Caki2 (cell line): ENCODE measurements around the gene PRKAR1A. TPM values are rescaled to one million over a fixed set of nuclear protein-coding genes. Genes with fewer than 3 reads are reported as not detected.
"Not testable (repeated sequence)": the region's sequence is repeated elsewhere in the genome, so short reads cannot be mapped to it uniquely, and the experiment has no call there.

ENCODE experiments used
- DNase-seq: peaks from one replicate; pipeline ENCODE4 v3.0.0-alpha.2; 2015; ENCODE audit warnings: low read depth
- in situ Hi-C: cut with HindIII; loops from 2 replicates; pipeline ENCODE4 v1.10.0; 2016; ENCODE audit warnings: low sequenced_read_pairs, low pct_unique_long_range_greater_than_20kb, mixed read lengths
- total RNA-seq: library from RNA; depleted of rRNA; stranded (reverse); fragments of >200 nt; shearing (Covaris generic); gene quantifications from 2 replicates; pipeline ENCODE4 v1.2.3, GENCODE V29; 2014; ENCODE audit warnings: low replicate concordance

PRKAR1A gene
- total RNA-seq, 1 experiment from 2014 or later: 127 TPM

DNA sequence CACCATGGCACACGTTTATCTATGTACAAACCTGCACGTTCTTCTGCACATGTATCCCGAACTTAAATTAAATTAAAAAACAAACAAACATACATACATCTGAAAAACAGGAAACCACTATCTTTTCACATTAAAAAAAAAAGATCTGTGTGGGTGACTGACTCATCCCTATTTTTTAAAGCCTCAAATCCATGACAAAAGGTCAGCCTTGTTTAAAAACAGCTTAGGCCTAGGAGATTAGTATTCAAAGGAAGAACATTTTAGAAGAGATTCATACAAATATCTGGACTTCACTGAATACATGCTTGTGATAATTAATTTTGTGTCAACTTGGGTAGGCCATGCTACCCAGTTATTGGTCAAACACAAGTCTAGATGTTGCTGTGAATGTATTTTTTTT, 4.7 kb upstream of the PRKAR1A start:
- DNase-seq: no peak

DNA sequence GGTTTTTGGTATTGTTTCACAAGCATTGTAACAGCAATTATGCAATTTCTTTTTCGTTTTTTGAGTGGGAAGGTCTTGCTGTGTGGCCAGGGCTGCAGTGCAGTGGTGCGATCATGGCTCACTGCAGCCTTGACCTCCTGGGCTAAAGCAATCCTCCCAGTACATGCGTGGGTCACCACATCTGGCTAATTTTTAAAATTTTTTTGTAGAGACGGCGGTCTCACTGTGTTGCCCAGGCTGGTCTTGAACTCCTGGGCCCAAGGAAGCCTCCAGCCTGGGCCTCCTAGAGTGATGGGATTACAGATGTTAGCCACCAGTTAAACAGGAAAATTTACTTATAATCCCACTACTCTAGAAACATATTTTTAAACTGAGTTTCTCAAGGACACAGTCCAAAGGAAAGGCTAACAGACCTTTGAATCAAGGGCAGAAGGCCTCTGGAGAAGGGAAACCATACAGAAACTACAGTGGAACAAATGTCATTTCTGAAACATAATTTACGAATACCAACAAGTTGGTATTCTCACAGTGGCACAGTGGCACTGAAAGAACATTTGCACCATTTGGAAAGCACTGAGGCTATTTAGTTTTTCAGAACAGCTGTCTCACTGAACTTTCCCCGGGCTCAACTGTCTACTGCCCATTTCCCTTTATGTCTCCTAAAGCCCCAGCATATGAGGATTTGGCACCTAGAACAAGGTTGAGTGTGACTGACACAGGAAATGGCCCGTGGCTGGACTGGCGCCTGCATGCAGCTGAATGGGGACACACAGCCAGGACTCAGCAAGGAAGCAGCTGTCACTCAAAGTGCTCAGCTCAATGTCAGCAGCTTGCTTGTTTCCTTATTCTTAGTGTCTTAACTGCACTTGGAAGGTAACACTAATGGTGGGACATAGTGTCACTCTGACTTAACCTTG, 2.8 kb upstream of the PRKAR1A start:
- DNase-seq: no peak
- in situ Hi-C loops: no loop called here

More for the DNA sequence above, 4.7 kb upstream of the PRKAR1A start:
- in situ Hi-C loops: no loop called here

DNA sequence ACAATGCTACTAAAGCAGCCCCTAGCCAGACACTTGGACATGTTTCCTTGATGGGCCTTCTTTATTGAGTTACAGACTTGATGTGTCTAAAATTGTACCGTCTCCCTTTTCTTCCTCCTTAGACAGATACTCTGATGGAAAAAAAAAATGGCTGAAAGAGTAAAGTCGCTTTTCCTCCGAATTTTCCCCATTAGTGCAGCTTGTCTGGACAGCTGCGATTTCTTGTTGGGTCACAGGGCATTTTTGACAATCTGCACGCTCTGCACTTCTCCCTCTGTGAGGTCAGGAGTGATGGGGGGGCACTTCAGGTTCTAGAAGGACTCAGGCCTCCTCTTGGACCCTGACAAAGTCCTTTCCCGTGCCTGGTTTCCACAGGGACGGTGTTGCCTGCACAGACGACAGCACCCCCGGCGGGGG, 968 bp upstream of the PRKAR1A start:
- DNase-seq: no peak

DNA sequence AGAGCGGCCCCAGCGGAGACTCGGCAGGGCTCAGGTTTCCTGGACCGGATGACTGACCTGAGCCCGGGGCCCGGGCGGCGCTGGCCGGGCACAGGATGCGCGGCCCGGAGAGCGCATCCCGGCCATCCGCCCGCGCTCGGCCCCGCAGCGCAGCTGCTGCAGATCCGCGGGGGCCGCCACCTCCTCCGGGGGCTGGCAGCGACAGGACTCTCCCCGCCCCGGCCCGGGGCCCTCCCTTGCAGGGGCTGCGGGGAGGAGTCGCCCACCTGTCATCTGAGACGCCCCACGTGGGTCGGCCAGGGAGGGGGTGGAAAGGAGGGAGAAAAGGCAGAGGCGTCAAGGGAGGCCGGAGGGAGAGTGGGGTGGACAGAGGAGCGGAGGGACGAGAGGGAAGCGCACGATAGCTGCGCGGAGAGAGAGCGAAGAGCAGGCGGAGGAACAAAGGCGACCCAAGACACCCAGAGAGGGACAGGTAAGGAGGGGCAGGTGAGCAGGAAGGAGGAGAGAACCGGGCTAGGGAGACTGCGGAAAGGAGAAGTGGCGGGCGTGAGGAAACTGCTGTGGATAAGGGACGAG, 471 bp upstream of the PRKAR1A start:
- in situ Hi-C loops: no loop called here
- peak; percentile 93 for DNase-seq

More for the DNA sequence above, 968 bp upstream of the PRKAR1A start:
- in situ Hi-C loops: no loop called here

DNA sequence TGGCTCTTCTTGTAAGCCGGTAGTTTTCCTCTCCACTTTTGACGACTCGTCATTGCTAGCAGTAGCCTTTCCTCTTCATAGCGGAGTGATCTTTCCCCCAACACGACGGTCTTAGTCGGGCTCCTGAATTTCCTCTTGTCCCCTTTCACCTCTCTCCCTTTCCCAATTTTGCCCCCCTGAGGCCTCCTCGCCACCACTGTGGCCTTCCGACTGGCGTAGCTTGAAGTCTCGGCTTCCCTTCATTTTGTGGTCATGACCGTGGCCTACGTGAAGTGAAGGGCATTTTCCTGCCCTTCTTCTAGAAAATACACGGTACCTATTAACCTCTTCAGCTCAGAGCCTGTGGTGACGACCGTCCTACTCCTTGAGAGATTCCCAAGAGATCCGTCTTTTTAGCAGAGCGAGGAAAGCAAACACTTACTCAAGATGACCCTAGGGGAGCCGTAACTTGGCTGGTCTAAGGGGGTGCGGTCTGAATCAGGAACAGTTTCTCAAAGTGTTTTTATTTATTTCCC, 787 bp downstream of the PRKAR1A start:
- peak; percentile 48 for DNase-seq
- in situ Hi-C loops: no loop called here

DNA sequence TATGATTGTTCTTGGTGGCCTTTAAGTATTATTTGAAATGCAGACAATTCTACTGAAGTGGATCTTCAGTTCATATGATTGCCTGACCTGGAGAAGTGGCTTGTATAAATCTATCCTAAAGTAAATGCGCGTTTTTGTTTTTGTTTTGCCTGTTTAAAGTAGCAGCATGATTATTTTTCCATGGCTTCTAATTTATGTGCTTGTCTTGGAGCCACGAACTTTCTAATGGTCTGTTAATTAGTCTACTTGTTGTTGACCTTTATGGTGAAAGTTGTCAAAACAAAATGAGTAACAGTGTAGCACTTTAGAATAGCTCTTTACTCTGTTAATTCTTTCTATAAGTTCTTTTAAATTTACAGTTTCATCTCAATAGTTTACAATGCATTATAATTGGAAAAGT, 1.7 kb downstream of the PRKAR1A start:
- DNase-seq: no peak
- in situ Hi-C loops: no loop called here

DNA sequence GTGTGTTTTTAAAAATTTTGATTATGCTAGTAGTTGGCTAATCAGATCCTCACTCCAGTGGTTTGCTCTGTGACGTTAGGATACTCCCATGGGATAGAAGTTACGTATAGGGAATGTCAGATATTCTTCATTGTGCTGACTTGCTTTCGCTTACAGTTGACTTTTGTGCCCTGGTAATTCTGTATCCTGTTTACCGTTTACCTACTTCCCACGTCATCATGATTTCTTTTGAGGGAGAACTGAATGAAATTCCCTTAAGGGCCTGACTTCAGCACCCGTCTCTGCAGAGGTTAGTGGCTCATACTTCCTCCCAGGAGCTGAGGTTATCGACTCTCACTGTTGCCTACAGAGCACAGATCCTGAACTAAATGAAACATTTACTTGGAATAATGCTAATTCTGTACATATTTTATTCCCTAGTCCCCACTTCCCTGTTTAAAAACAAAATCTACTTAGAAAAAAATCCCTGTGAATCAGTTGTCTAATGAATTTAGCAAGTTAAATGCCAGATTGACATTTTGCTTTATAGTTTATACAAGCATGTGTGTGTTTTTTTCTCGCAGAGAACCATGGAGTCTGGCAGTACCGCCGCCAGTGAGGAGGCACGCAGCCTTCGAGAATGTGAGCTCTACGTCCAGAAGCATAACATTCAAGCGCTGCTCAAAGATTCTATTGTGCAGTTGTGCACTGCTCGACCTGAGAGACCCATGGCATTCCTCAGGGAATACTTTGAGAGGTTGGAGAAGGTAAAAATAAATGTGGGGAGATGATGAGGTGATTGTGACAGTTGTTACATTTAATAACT, 2.8 kb downstream of the PRKAR1A start:
- no peak for DNase-seq
- in situ Hi-C loops: no loop called here

DNA sequence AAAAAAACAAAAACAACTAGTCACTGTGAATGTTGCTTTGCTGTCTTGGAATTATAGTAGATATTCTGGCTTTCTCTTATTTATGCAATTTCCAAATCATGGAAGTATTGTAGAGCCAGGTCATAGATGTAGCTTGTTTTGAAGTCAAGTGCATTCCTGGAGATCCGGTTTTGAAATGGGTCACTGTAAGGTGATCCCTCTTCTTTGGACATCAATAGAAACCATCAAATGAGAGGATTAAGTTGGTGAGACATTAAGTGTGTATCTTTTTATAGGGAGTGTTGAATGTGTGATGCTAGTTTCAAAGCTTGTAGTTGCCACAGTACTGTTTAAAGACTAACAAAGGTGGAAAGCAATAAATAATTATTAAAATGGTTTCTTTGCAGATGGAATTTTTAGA, 4.5 kb downstream of the PRKAR1A start:
- DNase-seq: no peak
- in situ Hi-C loops: no loop called here

DNA sequence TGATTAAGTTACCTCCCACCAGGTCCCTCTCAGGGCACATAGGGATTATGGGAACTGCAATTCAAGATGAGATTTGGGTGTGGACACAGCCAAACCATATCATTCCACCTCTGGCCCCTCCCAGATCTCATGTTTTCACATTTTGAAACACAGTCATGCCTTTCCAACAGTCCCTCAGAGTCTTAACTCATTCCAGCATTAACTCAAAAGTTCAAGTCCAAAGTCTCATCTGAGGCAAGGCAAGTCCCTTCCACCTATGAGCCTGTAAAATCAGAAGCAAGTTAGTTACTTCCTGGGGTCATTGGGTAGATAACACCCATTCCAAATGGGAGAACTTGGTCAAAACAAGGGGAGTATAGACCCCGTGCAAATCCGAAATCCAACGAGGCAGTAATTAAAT, 5.4 kb downstream of the PRKAR1A start:
- DNase-seq, in situ Hi-C loops: not testable (repeated sequence)

DNA sequence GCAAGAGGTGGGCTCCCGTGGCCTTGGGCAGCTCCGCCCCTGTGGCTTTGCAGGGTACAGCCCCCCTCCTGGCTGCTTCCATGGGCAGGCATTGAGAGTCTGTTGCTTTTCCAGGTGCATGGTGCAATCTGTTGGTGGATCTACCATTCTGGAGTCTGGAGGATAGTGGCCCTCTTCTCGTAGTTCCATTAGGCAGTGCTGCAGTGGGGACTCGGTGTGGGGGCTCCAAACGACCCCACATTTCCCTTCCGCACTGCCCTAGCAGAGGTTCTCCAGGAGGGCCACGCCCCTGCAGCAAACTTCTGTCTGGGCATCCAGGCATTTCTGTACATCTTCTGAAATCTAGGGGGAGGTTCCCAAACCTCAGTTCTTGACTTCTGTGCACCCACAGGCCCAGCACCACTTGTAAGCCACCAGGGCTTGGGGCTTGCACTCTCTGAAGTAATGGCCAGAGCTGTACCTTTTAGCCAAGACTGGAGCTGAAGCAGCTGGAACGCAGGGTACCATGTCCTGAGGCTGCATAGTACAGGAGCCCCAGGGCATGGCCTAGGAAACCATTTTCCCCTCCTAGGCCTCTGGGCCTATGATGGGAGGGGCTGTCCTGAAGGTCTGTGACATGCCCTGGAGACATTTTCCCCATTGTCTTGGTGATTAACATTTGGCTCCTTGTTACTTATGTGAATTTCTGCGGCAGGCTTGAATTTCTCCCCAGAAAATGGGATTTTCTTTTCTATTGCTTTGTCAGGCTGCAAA, 6.0 kb downstream of the PRKAR1A start:
- DNase-seq: no peak
- in situ Hi-C loops: no loop called here

DNA sequence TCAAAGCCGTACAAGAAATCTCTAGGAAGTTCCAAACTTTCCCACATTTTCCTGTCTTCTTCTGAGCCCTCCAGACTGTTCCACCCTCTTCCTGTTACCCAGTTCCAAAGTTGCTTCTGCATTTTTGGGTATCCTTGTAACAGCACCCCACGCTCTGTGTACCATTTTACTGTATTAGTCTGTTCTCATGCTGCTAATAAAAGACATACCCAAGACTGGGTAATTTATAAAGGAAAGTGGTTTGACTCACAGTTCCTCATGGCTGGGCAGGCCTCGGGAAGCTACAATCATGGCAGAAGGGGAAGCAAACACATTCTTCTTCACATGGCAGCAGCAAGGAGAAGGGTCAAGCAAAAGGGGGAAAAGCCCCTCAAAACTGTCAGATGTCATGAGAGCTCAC, 6.8 kb downstream of the PRKAR1A start:
- in situ Hi-C loops, DNase-seq: not testable (repeated sequence)

DNA sequence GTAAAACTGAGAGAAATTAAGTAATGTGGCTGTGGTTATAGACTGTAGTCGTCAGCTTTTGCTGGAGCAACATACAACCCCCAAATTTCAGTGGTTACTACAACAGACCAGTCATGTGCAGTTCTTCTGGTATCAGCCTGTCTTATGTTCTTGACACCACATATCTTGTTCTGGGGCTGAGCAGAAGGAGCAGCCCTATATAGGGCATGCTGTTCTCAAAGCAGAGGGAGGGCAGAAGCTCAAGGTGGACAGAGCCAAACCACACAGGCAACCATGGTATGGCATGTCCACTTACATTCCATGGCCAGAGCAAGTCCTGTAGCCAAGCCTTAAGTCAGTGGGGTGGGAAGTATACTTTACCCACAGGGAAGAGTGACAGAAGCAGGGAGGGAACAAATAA, 7.7 kb downstream of the PRKAR1A start:
- in situ Hi-C loops: no loop called here

DNA sequence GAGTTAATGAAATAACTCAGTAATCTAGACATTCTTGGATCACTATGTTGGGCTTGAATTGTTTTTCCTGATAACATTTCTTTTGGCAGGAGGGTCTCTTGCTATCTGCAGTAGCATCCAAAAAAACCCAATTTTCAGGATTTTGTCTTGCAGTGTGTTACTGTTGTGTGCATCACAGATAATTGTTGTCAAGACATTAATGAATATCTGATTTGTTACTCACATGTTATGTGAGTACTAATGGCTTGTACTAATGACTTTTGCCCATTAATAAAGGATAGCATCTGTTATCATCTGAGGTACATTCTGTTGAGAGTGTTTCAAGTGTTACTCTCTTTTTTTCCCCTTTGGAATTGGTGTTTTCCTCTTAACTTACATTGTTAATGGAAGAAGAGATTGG, 10.0 kb downstream of the PRKAR1A start:
- in situ Hi-C loops: no loop called here
- no peak for DNase-seq

More for the DNA sequence above, 7.7 kb downstream of the PRKAR1A start:
- no peak for DNase-seq

DNA sequence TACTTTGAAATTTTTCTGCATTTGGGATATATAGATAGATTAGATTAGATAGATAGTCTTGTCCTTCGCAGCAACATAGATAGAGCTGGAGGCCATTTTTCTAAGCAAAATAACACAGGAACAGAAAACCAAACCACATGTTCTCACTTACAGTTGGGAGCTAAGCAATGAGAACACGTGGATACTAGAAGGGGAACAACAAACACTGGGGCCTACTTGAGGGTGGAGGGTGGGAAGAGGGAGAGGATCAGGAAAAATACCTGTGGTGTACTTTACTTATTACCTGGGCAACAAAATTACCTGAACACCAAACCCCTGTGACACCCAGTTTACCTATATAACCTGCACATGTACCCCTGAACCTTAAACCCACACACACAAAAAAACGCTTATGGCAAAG, 14.3 kb downstream of the PRKAR1A start:
- DNase-seq: no peak
- in situ Hi-C loops: no loop called here

DNA sequence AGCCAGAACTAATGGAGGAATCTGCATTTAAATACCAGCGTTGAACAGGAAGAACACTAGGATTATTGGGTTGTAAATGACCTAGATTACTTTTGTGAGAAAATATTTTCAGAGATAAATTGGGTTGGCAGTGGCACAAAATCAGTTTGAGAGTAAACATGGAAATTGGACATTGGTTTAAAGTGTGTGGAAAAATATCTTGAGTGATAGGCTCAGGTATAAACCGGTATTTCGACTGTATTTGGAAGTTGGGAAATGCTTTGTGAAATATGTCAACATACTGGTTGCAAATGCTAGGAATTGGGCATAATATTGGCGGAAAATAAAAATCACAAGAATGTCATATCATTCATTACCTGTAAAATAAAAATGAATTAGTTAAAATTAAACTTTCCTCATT, 15.1 kb downstream of the PRKAR1A start:
- no peak for DNase-seq
- in situ Hi-C loops: no loop called here

DNA sequence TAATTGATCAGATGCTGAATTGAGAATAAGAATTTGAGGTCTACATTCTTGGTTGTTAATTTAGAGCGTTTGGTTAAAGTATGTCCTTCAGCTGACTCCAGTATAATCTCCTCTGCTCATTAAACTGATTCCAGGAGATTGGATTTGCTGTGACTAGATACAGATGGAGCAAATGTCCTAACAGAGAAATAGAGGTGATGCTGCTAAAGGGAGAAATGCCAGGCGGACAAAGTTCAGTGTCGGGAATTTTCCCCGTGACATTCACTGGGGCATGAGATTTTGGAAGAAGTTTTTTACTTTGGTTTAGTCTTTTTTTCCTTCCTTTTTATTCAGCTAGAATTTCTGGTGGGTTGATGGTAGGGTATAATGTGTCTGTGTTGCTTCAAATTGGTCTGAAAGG, 19.0 kb downstream of the PRKAR1A start:
- in situ Hi-C loops: no loop called here
- no peak for DNase-seq

DNA sequence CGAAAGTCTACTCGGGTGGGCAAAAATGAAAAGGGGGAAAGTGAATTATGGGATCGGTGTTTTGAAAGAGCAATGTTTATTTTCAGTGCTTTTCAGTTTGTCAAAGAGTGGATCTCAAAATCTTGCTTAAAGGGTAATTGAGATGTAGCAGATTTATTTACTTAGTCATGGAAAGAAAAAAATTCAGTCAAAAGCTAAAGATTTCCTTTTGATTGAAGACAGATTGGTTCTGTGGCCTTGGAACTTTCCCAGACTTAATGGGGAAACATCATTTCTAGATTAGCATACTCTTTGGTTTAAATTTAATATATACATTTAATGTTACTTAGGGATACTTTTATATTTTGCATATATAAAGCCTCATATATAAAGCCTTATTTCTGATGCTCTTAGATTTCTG, 20.6 kb downstream of the PRKAR1A start:
- in situ Hi-C loops: no loop called here
- no peak for DNase-seq
